Transverse colon (tissue), 3 donors: Measurements from ENCODE around the gene MYO16.

Experiments
- CTCF ChIP-seq, 5 experiments: fragments of 200-600 bp in 3 of 5; fragments of 450-650 bp in 2 of 5; sonication (generic) in 3 of 5; IDR thresholded peaks; 1 replicate in 2 of 5; 2 replicates in 3 of 5; pipeline ENCODE4 v1.5.1; 2016 to 2017; ENCODE audit warnings: antibody characterized with exemption in 5 of 5, inconsistent platforms in 3 of 5, mild to moderate bottlenecking in 2 of 5, moderate library complexity in 1 of 5
- EP300 ChIP-seq: sonication (generic); formaldehyde crosslinking; IDR thresholded peaks from one replicate; pipeline ENCODE4 v1.6.1; 2017; ENCODE audit warnings: antibody characterized with exemption, low read depth
- POLR2A ChIP-seq: fragments of 450-650 bp; IDR thresholded peaks from one replicate; pipeline ENCODE4 v1.6.1; 2016; ENCODE audit warnings: antibody characterized with exemption, mild to moderate bottlenecking, moderate library complexity

GRCh38 chr13:109028624-109029023 is 399.2 kb downstream of the MYO16 start:
- TF ChIP-seq POLR2A (no peak), CTCF (IDR thresholded peaks at IDR 0.05) (no peak), EP300 (no peak)
